ENCODE results near the gene VTI1A.
"Not testable (repeated sequence)": the region's sequence is repeated elsewhere in the genome, so short reads cannot be mapped to it uniquely, and the experiment has no call there.

DNA sequence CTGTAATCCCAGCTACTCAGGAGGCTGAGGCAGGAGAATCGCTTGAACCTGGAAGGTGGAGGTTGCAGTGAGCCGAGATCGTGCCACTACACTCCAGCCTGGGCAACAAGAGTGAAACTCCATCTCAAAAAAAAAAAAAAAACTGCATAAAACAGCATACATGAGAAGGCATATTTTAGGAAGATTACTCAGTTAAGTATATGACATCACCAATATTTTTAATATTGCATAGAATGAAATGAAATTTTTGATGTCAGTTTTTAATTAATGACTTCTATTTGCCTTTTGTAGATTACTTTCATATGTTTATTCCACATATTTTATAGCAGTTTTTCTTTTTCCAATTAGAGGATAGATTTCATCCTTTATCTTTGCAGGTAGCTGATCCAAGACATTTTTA, 284.4 kb downstream of the VTI1A start:
- TF ChIP-seq, protein P1, sequence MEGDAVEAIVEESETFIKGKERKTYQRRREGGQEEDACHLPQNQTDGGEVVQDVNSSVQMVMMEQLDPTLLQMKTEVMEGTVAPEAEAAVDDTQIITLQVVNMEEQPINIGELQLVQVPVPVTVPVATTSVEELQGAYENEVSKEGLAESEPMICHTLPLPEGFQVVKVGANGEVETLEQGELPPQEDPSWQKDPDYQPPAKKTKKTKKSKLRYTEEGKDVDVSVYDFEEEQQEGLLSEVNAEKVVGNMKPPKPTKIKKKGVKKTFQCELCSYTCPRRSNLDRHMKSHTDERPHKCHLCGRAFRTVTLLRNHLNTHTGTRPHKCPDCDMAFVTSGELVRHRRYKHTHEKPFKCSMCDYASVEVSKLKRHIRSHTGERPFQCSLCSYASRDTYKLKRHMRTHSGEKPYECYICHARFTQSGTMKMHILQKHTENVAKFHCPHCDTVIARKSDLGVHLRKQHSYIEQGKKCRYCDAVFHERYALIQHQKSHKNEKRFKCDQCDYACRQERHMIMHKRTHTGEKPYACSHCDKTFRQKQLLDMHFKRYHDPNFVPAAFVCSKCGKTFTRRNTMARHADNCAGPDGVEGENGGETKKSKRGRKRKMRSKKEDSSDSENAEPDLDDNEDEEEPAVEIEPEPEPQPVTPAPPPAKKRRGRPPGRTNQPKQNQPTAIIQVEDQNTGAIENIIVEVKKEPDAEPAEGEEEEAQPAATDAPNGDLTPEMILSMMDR (IDR thresholded peaks at IDR 0.05): not testable (repeated sequence)
- not testable (repeated sequence) for TF ChIP-seq POLR2A (IDR thresholded peaks at IDR 0.05)

All from thyroid gland (tissue), 4 donors.